HG03439 (cell line): ENCODE results near the gene LINGO4.

Experiments
- ATAC-seq: cut with Tn5 transposase; IDR thresholded peaks from one replicate; pipeline ENCODE4 v1.9.1; 2021; ENCODE audit warnings: mild to moderate bottlenecking, moderate library complexity; ENCODE audit not compliant: unreplicated experiment

The LINGO4 gene

DNA sequence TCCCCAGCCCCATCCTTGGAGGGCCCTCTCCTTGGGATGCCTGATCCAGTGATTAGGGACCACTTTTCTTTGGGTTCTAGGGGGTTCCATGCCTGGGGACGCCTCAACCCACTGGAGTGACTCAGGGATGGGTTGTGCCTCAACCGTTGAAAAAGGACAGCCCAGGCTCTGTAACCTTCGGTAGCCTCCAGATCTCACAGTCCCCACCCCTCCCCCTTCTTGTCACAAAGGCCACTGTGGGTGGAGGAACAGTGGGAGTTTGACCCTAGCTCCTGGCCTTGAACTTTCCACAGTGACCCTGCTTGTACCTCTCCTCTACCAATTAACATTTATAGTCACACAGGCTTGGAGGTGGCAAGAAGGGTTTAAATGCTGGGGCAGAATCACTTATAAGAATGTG is 29.0 kb upstream of the LINGO4 start:
- no peak for ATAC-seq

DNA sequence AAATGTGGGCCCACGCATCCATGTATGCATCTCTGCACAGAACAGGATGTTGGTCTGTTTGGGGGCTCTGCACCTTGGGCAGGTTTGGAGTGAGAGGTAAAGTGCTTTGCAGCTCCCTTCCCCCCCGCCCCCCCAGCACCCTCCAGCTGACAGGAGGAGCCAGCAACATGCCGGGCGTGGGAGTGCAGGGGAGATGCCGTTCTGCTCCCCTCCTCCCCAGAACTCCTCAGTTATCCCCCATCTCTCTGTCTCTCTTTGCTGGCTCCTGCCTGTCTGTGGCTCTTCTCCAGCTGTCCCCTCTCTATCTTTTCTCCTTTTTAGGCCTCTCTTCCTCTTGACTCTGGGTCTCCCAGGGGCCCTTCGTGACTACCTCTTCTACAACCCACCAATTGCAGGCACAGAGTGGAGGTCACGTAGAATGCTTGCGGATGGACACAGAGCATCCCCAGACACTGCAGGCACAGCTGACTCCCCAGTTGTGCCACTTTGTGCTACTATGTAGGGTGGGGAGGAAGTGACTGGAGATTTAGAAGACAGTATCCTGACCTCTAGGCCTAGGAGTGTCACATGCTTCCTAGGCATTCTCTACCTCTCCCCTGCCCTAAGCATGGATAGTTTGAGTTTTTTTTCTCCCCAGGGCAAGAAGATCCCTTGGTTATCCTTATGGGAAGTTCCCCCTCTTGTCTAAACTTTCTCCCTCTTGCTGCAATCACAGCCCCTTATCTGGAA is 28.1 kb upstream of the LINGO4 start:
- ATAC-seq: no peak

DNA sequence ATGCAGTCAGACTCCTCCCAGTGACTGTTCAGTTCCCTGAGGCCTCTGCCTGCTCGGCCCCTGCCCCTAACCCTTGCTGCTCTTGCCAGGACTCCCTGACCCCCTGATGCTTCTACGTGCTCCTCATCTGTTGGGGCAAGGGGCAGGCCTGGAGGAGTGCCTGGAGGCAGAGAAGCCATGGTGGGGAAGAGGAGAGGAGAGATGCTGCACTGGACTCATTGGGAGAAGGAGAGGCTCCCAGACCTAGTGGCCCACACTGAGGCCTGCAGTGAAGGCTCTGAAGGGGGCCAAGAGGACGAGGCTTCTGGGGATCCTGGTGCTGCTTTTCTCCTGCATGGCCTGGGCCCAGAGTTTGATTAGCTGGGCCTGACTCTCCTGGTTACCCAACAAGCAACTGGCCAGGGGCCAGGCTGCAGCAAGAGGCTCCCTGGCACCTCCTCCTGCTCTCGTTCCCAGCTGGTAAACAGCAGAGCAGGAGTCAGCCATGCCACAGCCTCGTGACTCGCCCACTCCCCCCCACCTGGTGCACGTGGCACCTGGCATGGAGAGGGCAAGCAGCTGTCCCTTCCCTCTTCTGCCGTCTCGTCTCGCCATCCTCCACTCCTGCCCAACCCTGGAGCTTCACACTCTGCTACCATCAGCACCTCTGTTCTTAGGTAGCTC is 27.2 kb upstream of the LINGO4 start:
- no peak for ATAC-seq

DNA sequence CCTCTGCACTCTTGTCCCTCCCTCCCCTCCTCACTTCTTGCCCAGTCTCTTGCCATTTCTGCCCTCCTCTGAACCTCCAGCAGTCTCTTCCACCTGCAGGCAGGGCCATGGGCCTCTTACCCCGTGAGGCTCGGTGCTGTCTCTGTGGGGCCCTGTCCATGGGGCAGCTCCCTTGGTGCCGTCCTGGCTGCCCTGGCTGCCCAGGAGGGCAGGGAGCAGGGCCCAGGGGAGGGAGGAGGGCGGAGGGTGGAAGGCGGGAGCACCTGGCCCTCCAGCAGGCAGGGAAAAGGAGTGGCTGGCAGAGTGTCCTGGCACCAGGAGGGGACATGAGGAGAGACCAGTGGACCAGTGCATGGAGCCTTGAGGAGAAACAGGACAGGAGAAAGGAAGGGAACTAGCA is 26.4 kb upstream of the LINGO4 start, which contains the start of gene RORC:
Gene RORC, minus strand, starts transcription at position 198 of the 400 bp plus-strand sequence. Its CDS starts 38 bp downstream, at position 160.
- ATAC-seq: no peak

DNA sequence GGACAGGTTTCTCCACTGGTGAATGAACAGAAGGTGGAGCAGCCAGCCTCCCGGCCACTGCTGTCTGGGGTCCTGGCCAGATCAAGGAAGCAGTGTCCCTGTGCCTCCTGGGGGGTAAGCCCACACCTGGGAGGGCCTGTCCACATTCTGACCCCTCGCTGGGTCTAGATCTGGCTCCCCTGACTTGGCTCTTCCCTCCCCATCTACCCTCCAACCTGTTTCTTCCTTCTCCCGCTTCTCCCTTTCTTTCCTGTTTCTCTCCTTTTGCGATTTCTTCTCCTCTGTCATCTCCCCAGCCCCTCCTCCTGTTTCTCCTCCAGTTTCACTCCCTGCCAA is 26.0 kb upstream of the LINGO4 start:
- no peak for ATAC-seq

DNA sequence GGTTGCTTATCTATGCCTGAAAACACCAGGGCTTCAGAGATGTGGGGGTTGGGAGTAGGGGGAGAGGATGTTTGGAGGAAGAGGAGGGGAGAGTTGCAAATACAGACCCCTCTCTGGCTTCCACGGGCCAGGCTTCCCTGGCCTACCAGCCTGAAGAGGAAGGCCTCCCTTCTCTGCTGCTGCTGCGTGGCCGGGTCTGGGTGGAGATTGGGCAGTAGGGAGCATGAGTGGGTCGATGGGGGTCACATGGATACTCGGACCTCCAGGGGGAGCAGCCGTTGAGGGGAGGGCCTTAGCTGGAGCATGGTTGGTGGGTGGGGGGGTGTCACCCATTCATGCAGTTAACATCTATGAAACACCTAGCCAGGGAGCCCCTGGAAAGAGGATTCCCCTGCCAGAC is 24.8 kb upstream of the LINGO4 start:
- ATAC-seq: no peak

DNA sequence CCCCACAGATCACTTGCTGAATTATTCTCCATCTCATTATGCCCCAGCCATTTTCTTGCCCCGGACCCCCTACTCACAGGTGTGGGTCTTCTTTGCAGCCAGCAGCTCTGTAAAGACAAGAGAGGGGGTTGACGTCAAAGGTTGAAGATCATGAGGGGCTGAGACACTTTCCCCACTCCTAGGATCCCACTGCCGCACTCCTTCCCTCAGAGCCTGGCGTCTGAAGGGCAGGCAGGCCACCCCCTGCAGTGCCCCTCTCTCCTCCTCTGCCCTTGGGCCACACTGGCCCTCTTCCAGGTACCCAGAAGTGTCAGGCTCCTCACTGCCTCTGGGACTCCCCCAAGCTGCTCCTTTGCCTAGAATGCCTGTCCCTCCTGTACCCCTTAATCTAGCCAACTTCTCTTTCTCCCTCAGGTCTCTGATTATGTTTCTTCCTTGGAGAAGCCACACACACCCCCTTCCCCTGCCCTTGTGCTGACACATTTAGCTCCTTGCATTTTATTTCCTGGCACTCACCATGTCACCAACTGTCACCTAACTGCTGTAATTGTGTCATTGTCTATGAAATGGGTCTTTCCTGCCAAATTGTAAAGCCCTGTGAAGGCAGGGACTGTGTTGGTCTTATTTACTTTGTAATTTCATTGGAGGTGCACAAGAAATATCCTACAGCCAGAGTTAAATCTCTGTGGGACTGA is 24.3 kb upstream of the LINGO4 start:
- no peak for ATAC-seq

DNA sequence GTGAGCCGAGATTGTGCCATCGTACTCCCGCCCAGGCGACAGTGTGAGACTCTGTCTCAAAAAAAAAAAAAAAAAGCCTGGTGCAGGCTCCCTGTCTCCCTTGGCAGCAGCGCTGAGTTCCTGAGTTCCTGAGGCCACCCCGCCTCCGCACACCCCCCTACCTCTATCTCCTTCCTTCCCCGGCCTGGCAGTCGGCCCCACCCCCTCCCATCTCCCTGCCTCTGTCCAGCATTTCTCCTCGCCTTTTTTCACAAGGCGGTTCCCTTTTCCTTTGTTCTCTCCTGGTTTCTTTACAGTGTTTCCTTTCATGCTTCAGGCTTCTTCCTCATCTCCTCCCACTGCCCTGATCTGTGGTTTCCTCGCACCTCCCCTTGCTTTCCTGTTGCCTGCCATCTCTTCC is 23.7 kb upstream of the LINGO4 start:
- ATAC-seq: no peak

DNA sequence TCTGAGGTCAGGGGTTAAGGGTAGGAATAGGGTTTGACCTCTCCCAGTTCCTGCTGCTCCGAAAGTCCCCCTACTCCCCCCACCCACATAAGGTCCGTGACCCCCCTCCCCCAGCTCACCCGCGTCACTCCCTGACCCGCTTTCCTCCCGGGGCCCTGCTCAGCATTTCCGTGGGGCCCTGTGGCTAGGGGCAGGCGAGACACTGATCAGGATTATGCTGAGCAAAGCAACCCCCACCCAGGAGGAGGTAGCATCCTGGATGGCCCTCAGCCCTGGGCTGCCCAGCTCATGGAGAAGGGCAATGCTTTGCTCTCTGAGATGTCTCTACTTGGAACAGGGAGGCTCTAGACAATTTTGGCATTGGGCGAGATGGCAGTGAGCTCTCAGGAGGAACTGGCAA is 22.6 kb upstream of the LINGO4 start:
- ATAC-seq: no peak

DNA sequence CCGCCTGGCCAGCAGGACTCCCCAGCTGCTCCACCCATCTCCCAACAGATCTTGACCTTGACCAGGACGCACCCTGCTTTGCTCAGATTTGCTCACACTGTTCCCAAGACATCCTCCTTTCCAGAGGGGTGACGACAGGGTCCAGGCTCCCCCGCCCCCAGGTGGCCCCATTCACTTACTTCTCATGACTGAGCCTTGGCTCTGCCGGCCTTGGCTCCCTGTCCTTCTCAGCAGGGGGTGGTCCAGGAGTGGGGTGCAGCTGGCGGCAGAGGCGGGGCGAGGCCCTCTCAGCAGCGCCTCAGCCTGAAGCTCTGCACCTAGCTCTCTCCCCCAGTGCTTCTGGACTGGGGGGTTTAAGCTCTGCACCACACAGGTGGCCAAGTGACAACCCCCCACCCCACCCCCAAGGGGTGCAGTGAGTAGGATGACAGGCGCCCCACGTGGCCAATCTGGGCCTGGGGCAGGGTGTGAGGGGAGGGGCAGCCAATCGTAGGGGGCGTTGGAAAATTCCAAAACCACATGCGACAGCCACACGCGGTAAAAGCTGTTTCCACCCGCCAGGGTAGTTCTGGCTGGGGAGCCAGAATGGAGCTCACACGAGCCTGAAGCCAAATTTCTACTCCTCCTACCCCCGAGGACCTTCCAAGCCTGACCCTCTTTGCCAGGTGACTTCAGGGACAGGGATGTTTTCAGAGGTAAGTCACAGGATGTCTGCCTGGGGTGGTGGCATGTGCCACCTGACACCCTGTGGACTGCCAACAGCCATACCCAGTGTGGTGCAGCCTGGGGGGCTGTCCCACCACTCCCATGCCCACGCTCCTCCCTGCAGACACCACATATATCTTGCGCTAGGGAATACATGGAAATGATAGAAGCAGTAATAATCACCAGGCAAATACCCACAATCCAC is 20.8 kb upstream of the LINGO4 start:
- no peak for ATAC-seq

DNA sequence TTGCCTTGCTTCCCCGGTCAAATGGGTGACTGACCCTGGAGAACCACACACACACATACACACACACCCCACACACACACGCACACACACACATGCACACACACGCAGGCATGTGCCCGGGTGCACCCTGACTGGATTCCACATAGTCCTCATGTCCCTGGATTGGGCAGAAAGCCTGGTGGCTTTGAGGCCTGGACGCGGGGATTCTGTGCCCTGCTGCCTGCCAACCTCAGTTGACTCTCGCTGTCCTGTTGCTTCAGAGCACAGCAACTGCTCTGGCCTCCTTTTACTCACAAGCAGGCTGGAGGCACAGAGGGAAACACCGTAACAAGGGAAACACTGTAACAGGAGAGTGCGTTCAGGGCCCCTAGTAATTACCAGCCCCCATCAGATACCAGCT is 20.0 kb upstream of the LINGO4 start:
- ATAC-seq: no peak

DNA sequence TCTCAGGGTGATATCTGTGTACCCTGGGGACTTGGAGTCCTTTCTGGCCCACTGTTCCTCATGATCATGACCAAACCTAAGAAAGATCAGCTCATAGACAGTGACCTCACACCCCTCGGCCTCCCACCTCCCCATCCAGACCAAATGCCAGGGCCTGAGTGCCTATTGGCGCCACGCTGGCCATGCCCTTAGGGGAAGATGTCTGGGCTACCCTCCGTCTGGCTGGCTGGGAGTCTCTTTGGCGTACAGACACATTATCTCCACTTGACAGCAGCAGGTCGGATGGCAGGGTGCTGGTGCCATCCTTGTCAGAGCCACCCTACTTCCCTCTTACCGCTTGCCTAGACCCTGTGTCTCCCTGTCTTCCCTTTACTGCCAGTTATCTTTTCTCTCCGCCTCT is 18.0 kb upstream of the LINGO4 start:
- no peak for ATAC-seq

DNA sequence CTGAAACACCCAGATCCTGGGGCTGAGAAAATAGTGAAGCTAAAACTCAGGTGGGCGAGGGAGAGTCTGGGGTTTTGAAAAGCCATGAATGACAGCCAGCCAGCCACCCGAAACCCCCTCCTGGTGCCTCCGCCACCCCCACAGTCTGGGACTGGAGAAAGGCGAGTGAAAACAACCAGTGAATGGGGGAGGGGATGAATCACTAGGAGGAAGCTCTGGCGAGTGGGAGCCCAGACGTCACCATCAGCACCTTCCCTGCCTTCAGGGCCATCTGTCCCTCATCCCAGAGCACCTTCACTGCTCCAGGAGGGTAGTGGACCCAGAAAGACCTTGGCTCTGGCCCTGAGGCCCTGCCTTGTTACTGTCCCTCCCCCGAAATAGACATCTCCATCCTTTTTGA is 17.2 kb upstream of the LINGO4 start:
- ATAC-seq: no peak

DNA sequence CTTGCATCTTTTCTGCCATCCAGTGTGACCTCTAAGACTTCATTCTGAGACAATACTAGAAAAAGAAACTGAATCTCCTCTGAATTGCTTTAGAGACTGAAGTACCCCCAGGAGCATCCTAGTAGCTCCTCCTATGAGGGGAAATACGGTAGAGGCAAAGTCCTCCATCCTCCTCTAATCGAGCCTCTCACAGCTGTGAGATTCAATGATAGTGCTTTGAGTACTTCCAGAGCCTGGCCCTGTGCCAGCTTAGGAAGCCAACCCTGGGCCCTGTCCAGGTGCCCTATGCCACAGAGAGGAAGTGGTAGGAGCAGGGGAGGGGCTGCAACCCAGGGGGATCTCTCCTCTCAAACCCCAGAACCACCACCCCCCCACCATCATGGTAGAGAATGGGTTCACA is 15.7 kb upstream of the LINGO4 start:
- no peak for ATAC-seq

DNA sequence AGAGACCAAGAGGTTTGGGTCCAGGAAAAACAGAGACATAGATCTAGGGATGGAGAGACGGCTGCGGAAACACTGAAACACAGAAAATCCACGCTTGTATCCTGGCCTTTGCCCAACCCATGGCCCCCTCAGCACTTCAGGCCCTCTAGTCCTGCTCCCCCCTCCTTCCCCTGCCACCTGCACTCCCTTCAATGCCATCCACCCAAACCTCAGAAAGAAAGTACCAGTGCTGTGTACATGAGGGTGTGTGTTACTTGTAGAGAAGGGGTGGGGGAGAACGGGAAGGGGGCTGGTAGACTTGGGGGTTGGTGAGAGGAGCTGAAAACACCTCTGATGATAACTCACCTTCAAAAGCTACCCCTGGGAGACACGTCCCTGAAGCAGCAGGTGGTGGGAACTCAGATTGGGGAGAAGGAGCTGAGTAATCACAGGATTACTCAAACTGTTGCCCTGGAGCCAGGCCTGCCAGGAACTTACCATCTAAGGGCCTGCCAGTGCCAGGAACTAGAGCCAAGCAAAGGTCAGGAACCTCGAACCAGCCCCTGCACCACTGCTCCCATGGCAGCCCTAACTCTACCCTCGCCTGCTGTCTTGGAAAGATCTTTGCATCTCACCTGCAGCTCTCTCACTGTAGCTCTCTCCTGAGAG is 14.9 kb upstream of the LINGO4 start:
- ATAC-seq: no peak

DNA sequence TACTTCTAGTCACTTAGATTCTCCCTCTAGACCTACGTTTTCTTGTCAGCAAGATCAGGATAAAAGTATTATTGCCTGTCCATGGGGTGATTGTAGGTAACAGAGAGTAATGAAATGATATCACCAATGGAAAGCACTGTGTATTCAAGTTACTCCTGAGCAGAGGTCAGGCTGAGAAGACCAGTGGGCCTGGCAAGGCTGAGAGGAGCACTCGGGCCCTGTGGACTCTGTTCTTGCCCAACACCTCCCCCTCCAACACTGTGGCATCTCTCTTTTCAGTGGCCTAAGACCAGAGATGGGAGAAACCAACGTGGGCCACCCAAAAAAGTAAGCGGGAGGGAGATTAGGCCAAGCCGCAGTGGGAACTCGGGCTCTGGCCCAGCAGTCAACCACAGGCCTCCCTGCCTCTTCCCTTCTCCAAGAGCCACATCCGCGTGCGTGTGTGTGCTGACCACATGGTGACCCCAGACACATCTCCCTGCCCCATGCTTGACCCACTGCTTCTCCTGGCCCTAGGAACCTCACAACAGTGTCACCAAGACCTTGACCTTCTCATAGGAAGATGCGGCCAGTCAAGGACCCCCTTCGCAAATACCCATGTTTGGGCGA is 14.1 kb upstream of the LINGO4 start:
- no peak for ATAC-seq

DNA sequence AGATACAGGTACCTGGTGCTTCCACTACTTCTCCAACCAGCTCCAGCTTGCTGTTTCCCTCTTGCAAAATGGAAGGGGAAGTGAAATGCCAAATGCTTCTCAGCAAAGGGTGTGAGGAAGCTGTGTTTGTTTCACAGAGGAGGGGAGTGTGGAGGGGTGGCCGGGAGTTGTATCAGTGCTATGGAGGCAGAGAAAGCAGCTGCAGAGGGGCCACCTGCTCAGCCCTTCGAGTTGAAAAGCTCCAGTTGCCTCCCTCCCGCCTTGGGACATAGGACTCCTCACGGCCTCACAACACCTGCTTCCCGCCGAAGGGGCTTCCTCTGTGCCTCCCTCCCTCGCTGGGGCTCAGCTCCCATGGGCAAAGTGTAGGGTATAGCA is 12.1 kb upstream of the LINGO4 start:
- no peak for ATAC-seq

DNA sequence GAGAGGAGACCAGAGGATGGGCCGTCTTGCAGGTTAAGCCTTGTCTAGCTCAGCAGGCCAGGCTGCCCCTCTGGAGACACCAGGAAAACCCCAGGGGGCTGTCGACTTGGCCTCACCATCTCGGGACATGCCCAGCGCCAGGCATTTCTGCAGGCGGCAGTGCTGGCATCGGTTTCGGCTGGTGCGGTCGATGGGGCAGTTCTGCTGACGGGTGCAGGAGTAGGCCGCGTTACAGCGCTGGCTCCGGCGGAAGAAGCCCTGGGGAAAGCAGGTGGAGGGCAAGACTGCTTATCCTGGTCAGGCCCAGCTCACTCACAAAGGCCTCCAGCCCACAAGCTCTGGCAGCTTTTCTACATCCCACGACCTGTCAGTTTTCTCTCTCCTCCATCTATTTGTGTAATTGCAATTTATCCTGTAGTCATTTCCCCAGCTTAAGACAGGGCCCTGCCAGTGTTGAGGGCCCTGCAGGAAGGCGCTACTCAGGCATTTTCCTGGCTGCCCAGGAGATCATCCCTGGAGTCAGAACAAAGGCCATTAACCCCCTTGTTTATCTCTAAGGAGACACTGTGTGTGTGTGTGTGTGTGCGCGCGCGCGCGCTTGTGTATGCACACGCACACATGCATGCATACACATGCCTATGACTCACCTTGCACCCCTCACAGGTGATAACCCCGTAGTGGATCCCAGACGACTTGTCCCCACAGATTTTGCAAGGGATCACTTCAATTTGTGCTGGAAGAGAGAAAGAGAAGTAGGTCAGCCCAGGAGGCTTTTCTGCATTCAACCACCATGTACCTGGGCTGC is 11.5 kb upstream of the LINGO4 start:
- ATAC-seq: no peak

DNA sequence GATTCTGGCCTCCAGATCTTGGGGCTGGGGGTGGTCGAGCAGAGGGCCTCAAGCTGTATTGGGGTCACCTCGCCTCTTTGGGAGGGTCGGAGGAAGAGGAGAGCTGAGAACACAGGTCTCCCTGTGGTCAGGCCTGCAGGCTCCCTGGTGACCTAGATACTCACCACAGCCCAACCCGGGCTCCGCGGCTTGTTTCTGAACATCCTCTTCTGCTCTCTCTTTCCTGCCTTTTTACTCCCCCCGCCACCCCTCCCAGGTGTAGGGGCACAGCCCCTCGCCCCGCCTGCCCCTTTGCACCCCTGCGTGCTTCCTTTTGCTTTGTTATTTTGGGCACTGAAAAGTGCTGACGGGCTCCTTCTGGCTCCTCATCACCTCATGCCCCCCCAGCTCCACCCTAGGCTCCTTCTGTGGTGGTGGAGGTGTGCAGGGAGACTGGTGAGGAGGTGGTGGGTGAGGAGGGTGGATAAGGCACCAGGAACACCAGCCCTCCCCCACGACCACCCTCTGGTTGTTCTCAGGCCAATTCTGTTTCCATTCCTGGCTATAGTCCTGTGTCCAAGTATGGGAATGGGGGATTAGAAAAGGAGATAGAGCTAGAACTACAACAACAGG is 10.6 kb upstream of the LINGO4 start:
- no peak for ATAC-seq
